GM18861 (cell line): ENCODE measurements around the gene METTL22.
A peak's percentile ranks its signal among the peaks of the same experiment; 100 is the strongest.
"Not testable (repeated sequence)": the region's sequence is repeated elsewhere in the genome, so short reads cannot be mapped to it uniquely, and the experiment has no call there.

ENCODE experiments used
- ATAC-seq: cut with Tn5 transposase; IDR thresholded peaks from one replicate; pipeline ENCODE4 v1.9.1; 2021; ENCODE audit not compliant: unreplicated experiment

Gene METTL22

GRCh38 chr16:8631373-8631772 lies 9.9 kb downstream of the METTL22 start:
- no peak for ATAC-seq

GRCh38 chr16:8631818-8632465 lies 10.4 kb downstream of the METTL22 start:
- ATAC-seq: no peak

- ATAC-seq: no peak
Measured at GRCh38 chr16:8632675-8633182, 11.2 kb downstream of the METTL22 start.

GRCh38 chr16:8634991-8635736 lies 13.7 kb downstream of the METTL22 start:
- ATAC-seq: no peak

- ATAC-seq: no peak
Measured at GRCh38 chr16:8639694-8640093, 18.2 kb downstream of the METTL22 start.

GRCh38 chr16:8641671-8642070 lies 20.2 kb downstream of the METTL22 start:
- no peak for ATAC-seq

GRCh38 chr16:8642146-8642545 lies 20.6 kb downstream of the METTL22 start:
- ATAC-seq: no peak

- no peak for ATAC-seq
Measured at GRCh38 chr16:8644211-8645140, 23.0 kb downstream of the METTL22 start.

GRCh38 chr16:8645141-8645521 lies 23.6 kb downstream of the METTL22 start:
- ATAC-seq: no peak

- ATAC-seq: no peak
Measured at GRCh38 chr16:8645831-8646230, 24.3 kb downstream of the METTL22 start.

- ATAC-seq: no peak
Measured at GRCh38 chr16:8646326-8647053, 25.0 kb downstream of the METTL22 start.

GRCh38 chr16:8647721-8648318 lies 26.3 kb downstream of the METTL22 start:
- no peak for ATAC-seq

GRCh38 chr16:8648877-8649276 lies 27.4 kb downstream of the METTL22 start:
- ATAC-seq: no peak

GRCh38 chr16:8649829-8650554 lies 28.5 kb downstream of the METTL22 start:
- ATAC-seq: no peak

- ATAC-seq: not testable (repeated sequence)
Measured at GRCh38 chr16:8651958-8652357, 30.5 kb downstream of the METTL22 start.

GRCh38 chr16:8655184-8655717 lies 33.8 kb downstream of the METTL22 start:
- no peak for ATAC-seq

- no peak for ATAC-seq
Measured at GRCh38 chr16:8656376-8656775, 34.9 kb downstream of the METTL22 start.

GRCh38 chr16:8660841-8661301 lies 39.4 kb downstream of the METTL22 start:
- ATAC-seq: peak; percentile 46

GRCh38 chr16:8661703-8662102 lies 40.2 kb downstream of the METTL22 start:
- ATAC-seq: no peak
